Ureter (tissue), 1 donor: Measurements from ENCODE around the gene SPAG5. TPM values are rescaled to one million over a fixed set of nuclear protein-coding genes. Genes with fewer than 3 reads are reported as not detected.
A peak's percentile ranks its signal among the peaks of the same experiment; 100 is the strongest.

ENCODE experiments used
- DNase-seq: peaks from one replicate; pipeline ENCODE4 v3.0.0-alpha.2; 2020; ENCODE audit warnings: low spot score
- total RNA-seq: library from RNA; stranded (reverse); gene quantifications from one replicate; pipeline ENCODE4 v1.2.4, GENCODE V29; 2023
- donor health status: DM: yes; HTN: yes; CAD: no.

SPAG5 gene, protein sequence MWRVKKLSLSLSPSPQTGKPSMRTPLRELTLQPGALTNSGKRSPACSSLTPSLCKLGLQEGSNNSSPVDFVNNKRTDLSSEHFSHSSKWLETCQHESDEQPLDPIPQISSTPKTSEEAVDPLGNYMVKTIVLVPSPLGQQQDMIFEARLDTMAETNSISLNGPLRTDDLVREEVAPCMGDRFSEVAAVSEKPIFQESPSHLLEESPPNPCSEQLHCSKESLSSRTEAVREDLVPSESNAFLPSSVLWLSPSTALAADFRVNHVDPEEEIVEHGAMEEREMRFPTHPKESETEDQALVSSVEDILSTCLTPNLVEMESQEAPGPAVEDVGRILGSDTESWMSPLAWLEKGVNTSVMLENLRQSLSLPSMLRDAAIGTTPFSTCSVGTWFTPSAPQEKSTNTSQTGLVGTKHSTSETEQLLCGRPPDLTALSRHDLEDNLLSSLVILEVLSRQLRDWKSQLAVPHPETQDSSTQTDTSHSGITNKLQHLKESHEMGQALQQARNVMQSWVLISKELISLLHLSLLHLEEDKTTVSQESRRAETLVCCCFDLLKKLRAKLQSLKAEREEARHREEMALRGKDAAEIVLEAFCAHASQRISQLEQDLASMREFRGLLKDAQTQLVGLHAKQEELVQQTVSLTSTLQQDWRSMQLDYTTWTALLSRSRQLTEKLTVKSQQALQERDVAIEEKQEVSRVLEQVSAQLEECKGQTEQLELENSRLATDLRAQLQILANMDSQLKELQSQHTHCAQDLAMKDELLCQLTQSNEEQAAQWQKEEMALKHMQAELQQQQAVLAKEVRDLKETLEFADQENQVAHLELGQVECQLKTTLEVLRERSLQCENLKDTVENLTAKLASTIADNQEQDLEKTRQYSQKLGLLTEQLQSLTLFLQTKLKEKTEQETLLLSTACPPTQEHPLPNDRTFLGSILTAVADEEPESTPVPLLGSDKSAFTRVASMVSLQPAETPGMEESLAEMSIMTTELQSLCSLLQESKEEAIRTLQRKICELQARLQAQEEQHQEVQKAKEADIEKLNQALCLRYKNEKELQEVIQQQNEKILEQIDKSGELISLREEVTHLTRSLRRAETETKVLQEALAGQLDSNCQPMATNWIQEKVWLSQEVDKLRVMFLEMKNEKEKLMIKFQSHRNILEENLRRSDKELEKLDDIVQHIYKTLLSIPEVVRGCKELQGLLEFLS
- 8.5 TPM for total RNA-seq

DNA sequence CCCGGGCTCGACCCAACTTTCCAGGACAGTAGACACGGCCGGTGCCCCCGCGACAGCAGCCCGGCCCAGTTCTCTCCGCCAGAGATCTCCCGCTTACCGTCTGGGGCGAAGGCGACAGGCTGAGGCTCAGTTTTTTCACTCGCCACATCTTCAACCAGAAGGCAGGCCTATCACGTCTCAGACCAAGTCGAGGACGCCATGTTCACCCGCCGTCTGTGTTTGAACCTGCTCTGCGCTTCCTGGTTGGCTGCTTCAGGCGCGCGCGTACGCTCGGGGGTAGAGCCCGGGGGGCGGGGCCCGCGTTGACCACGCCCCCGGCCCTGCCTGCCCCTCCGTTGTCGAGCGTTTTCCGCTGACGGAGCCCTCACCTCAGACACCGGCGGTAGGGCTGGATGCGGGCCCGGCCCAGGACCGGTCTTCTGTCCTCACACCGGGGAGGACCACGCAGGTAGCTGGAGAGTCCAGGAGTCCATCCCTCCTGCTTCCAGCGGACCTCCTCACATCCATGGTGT is at the start of gene SPAG5:
TSS of gene SPAG5 (minus strand) at position 227 of the 512 bp plus-strand sequence. CDS start at position 148, 79 bp downstream.
- peak; percentile 92 for DNase-seq

GRCh38 chr17:28646039-28646754 is 47.4 kb upstream of the SPAG5 start:
- DNase-seq, result no peak

DNA sequence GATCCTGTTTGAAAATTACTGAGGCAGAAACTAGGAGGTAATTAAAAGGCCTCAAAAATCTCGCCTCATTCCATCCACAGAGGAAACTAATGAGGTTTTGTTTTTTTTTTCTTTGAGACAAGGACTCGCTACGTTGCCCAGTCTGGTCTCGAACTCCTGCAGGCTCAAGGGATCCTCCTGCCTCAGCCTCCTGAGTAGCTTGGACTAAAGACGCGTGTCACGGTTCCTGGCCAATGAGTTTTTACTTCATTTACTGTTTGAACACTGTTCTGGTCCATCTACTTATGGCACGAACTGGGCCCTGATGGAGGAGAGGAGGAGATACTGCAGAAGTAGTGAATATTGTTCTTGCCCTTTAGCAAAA is 46.7 kb upstream of the SPAG5 start:
- DNase-seq, result no peak

- DNase-seq, result peak; percentile 97
Measured at GRCh38 chr17:28644787-28645575, 46.2 kb upstream of the SPAG5 start, which contains the start of gene BLTP2. Gene BLTP2, minus strand, starts transcription at chr17:28645158. Its CDS starts 102 bp downstream, at chr17:28645056.

DNA sequence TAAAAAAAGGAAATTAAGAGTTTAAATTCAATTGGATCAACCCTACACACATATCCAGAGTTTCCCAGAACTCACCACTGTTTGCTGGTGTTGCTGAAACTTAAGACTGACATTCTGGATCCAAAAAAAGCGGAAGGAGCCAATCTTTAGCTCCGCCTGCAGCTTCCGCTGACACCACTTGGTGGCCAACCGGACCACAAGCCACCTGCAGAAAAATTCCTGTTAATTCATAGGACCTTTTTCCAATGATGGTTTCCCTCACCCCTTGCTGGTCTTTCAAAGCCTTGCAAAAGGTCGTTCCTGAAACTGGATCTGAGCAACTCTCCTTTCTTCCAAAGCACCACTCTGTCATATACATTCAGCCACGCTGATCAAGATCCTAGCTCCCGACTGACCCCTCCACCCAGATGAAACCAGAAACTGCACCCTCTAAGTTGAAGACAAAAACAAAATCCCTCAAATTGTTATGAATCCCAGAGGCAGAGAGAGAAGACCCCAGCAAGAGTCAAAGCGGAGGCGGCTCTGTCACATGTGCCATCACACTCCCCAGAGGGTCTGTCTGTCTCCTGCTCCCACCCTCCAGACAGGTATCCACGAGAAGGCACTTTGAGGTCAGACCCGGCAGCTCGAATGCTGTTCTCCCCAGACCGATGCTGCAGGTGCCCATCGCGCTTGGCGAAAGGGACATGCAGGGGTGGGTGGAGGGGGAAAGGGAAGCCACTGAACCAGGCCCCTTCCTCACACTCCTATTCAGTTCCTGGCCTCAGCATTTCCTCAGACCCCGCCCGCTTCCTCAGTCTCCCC is 45.4 kb upstream of the SPAG5 start:
- peak; percentile 59 for DNase-seq

GRCh38 chr17:28641579-28641978 is 42.8 kb upstream of the SPAG5 start:
- no peak for DNase-seq

DNA sequence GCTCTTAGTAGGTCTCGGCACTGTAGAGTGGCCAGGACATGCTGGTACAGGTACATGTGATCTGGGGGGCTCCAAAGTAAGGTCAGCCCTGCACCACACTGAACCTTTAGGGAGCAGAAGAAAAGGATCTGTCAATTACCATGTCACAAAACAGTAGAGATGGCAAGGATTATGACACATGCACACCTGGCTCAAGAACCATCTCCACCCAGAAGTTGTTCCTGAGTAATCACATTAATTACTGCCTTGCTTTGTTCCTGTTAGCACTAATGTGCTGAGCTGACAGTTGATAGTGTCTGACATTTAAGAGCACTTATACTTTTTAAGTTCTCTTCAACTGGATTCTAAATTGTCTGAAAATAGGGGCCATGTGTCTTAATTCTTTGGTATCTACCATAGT is 36.7 kb upstream of the SPAG5 start:
- DNase-seq, result no peak

GRCh38 chr17:28634206-28634865 is 35.5 kb upstream of the SPAG5 start:
- DNase-seq, result no peak

GRCh38 chr17:28626818-28627217 is 28.0 kb upstream of the SPAG5 start:
- no peak for DNase-seq

GRCh38 chr17:28624148-28624547 is 25.3 kb upstream of the SPAG5 start:
- DNase-seq, result no peak

- DNase-seq, result no peak
Measured at GRCh38 chr17:28623696-28624095, 24.9 kb upstream of the SPAG5 start.

- no peak for DNase-seq
Measured at GRCh38 chr17:28622186-28622585, 23.4 kb upstream of the SPAG5 start.

DNA sequence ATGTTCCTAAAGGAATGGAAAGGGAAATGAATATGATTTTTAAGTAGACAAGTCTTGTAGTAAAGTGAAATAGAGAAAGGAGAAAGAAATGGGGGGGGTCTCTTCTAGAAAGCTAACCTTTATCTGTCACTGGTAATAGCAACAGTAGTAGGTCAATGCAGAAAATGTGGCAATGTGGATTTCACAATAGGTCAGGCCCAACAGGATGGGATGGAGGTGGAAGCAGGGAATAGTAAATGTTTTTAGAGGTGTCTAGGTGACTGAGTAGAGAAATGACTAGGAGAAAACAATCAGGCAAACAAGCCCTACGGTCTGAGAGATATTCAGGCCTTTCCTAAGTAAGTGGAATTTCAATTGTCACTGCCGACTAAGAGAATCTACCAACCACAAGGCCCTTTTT is 21.2 kb upstream of the SPAG5 start:
- DNase-seq, result no peak

GRCh38 chr17:28618464-28618863 is 19.6 kb upstream of the SPAG5 start:
- no peak for DNase-seq

- DNase-seq, result no peak
Measured at GRCh38 chr17:28616281-28616680, 17.5 kb upstream of the SPAG5 start.

DNA sequence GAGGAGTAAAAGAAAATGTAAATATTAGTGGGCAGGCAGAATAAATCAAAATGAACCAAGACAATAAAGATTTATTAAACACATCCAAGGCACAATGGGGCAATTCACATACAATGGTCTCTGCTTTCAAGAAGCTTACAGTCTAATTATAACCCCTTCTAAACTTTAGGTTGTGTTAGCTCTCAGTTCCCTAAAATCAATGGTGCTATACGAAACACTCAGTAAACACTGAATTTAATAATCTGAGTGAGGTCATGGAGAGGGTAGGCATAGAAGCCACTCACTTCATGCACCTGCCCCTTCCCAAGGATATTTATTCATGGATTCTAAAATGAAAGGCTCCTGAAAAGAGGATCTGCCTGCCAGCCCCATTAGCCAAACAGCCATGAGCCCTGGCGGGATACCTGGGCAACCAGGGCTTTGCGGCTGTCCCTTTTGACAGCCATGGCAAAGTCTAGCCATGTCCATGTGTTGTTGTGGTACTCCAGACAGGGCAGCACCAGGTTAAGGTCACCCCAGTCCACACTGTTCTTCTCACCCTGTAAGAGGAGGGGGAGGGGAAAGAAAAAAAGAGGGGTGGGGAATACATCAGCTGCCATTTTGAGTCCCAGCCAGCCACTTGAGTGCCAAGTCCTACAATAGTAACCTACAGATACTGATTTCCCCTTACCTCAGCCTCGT is 16.6 kb upstream of the SPAG5 start:
- DNase-seq, result no peak

DNA sequence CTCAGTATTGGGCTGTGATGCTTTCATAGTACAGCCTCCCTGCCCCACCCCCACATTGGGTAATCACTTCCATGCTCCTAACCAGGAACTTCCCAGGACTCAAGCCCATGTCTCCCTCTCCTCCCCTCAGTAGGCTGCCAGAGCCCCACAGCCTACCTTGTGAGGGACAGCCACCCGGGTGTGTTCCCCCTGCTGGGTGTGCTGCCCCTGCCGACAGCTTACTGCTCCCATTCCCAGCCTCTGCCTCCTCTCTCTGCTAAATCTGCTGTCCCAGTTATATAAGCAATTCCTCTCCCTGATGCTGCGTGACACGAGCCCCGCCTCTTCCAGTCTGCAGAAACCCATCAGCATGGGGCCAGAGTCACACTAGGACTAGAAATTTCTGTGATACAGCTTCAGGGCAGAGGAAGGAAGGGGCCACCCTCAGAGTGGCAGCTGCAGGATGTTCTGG is 15.1 kb upstream of the SPAG5 start, which contains the start of gene RSKR:
TSS of gene RSKR (minus strand) at position 255 of the 451 bp plus-strand sequence. CDS start at position 231, 24 bp downstream.
- no peak for DNase-seq
